ENCODE data around the gene PCDH18.
"Not testable (repeated sequence)": the region's sequence is repeated elsewhere in the genome, so short reads cannot be mapped to it uniquely, and the experiment has no call there.

PCDH18 gene

DNA sequence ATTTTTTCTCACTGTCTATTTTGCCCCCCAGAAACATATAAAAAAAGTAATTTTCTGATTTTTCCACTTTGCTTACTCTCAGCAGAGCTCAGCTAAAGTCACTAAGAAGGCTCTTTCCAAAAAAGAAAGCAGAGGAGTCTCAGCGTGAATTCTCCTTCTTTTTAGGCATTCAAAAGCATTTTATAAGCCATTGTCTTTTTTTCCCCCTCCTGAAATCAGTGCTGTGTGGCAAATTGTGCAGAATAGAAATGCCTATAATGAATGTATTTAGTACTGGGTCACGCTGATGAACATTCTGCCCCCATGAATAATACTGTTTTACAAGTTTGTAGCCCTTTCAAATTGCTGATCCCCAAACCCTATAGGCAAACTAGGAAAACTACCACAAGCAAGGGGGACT is 1.6 kb upstream of the PCDH18 start:
- peak overlapping the region in 2 of 7 experiments; percentile 44 to 47 for H3K4me3 ChIP-seq
- peak overlapping the region in 16 of 21 experiments; percentile 17 to 81 (median 76) for H3K27ac ChIP-seq

DNA sequence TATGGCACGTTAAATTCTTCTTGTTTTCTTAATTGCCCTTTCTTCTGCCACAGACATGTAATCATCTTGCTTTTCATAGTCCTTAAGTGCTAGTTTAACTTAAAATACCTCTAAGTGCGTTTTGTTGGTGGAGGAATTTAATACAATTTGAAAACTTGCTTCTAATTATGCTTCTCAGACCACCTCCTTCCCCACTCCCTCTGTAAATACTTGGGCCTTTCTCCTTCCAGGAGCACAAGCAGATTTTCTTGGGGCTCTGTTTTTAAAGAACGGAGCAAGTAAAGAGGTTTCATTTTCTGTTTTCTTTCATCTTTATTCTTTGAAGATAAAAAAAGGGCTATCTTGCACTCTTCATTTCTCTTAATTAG is 559 bp upstream of the PCDH18 start:
- H3K27ac ChIP-seq: peak overlapping the region in 19 of 21 experiments; percentile 22 to 81 (median 76)
- H3K4me3 ChIP-seq: peak overlapping the region; percentile 24 to 47 (median 36)

- Histone ChIP-seq H3K4me3 (peak overlapping the region; percentile 24 to 47 (median 36)), H3K27ac (peak overlapping the region in 18 of 21 experiments; percentile 31 to 81 (median 72))
These were observed 917 bp downstream of the PCDH18 start for GRCh38 chr4:137531168-137531985.

DNA sequence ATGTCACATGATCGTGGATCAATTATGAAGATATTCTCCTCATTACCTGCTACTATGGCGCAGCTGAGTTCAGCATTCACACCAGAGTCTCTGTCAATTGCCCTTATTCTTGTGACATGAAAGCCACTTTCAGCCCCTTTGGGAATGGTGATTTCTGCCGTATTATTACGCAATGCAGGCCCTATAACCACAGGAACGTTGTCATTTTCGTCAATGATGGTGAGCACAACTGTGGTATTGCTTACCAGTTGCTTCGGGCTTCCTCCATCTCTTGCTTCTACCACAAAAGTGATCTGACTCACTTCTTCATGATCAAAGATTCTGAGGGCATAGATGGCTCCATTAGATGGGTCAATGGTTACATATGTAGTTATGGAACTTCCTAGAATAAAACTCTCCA is 2.1 kb downstream of the PCDH18 start:
- H3K27ac ChIP-seq: peak overlapping the region in 15 of 21 experiments; percentile 3 to 81 (median 64)

DNA sequence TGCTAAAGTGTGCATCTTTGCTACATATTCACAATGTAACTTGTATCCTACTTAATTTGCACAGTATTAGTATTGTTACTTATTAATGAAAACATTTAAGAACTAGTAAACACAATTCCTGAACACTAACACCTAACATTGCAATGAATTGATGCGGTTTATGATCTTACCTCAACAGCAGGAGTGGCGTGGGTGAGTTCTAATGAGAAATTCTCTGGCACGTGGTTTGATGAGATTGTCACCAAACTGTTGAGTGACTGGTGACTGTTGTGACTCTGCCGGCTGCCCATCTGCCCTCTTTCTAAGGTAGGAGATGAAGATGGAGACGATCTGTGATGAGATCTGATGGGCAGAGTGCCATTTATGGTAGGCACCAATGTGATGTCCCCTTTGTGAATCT is 2.9 kb downstream of the PCDH18 start:
- H3K4me3 ChIP-seq: peak overlapping the region; percentile 18 to 47 (median 36)

More for the DNA sequence above, 2.1 kb downstream of the PCDH18 start:
- peak overlapping the region; percentile 18 to 47 (median 36) for H3K4me3 ChIP-seq

DNA sequence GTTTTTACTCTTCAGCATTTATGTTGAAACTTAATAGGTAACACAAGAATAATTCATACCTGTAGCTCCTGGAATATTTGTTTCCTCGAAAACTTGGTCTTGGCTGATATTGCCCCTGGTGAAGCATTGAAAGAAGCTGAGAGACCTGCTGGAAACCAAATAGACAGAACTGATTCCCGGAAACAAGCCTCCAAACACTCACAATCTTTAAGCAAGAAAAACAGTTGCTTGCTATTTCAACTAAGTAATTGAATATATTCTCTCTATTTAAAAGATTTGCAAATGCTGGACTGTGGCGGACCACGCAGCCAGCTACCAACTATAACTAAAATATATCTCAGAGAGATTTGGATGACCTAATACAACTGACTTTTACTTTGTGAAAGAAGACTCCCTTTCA is 3.6 kb downstream of the PCDH18 start:
- Histone ChIP-seq H3K4me3 (peak overlapping the region in 6 of 7 experiments; percentile 3 to 47 (median 40)), H3K27ac (peak overlapping the region in 3 of 21 experiments; percentile 33 to 64 (median 36))

More for the DNA sequence above, 2.9 kb downstream of the PCDH18 start:
- H3K27ac ChIP-seq: peak overlapping the region in 11 of 21 experiments; percentile 22 to 79 (median 37)

- H3K4me3 ChIP-seq: no peak overlapping the region
- H3K27ac ChIP-seq: peak overlapping the region in 1 of 21 experiments; percentile 5
These were observed 5.6 kb downstream of the PCDH18 start for GRCh38 chr4:137526681-137527080.

GRCh38 chr4:137524725-137525369 is 7.4 kb downstream of the PCDH18 start:
- Histone ChIP-seq H3K27ac (no peak overlapping the region), H3K4me3 (no peak overlapping the region)

DNA sequence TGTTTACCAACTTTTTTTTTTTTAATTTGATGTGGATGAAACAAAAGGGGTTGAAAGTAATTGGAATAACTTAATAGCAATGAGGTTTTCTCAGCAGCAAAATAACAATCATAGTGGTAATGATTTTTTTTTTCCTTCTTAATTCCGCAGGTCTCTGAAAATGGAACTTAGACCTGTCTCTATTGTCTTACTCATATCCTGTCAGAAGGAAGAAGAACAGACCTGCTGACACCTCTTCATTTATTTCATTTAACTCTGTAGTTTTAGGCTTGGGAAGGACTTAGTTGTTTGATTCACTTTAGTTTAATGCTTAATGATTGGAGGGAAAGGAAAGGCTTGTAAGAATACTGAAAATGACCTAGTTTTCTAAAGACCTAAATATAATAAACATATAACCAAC is 9.0 kb downstream of the PCDH18 start:
- H3K4me3 ChIP-seq: no peak overlapping the region
- H3K27ac ChIP-seq: no peak overlapping the region

DNA sequence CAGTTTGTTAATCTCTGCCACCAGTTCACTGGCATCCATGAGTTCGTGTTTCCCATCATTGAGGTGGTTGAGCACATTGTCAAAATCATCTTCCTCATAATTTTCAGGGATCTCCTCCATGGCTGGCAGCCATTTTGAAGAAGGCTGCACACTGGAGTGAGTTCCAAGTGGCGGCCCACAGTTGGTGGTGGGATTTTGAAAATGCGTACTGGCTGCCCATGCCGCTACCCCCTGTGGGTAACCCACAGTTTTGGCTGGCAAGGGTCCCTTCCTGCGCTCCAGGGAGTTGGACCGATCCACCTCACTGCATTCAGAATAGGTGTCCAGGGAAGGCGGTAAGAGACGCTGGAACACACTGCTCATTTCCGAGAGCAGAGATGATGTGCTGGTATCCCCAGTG is 11.2 kb downstream of the PCDH18 start:
- Histone ChIP-seq H3K27ac (no peak overlapping the region), H3K4me3 (no peak overlapping the region)

DNA sequence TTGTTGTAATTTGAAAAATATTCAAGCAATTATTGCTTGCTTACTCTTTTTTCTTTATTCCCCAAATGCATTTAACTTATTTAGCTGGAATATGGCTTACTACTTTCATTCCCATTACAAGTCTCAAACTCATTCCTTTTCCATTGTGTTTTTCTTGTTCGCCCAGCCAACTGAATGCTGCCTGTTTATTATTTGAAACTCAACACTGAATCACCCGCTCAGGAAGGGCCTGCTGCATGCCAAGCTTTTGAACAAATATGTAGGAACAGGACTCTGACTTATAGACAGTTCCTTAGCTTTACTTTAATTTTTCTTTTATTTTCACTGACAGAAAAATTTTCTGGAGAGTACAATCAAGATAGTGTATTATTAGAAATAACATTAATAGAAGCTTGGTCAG is 12.9 kb downstream of the PCDH18 start:
- Histone ChIP-seq H3K4me3 (no peak overlapping the region), H3K27ac (no peak overlapping the region)

GRCh38 chr4:137517323-137517722 is 15.0 kb downstream of the PCDH18 start:
- H3K4me3 ChIP-seq: not testable (repeated sequence)

DNA sequence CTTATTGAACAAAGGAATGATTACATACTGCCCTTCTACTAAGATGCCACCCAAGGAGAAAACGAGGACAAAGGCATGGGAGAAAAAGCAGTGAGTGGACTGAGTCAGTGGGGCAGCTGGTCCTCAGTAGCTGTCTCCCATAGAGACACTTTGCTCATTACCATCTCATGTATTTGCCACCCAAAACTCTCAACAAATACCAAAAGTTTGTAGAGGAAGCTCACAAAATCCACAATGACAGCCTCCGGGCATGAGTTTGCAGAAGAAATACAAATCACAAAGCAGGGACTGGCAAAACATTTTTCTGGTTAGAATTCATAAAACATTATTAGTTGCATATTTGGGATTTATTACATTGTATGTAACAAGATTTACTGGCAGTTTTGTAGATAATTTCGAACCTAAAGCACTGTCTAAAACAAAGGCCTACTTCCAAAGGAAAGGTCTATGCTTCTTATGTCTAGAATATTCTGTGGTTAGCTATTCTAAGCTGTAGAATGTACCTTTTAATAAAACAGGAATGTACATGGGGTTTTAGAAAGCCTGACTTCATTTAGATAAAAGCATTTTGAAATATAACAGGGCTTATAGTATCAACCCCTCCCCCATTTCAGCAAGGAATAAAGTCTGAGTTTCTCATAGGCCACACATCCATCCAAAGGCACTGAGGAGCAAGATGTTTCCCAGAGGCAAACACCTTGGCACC is 17.7 kb downstream of the PCDH18 start:
- Histone ChIP-seq H3K27ac (peak overlapping the region in 1 of 21 experiments; percentile 5), H3K4me3 (no peak overlapping the region)

More at GRCh38 chr4:137517323-137517722, 15.0 kb downstream of the PCDH18 start:
- H3K27ac ChIP-seq: not testable (repeated sequence)

GRCh38 chr4:137510557-137511265 is 21.6 kb downstream of the PCDH18 start:
- Histone ChIP-seq H3K27ac (peak overlapping the region in 2 of 21 experiments; percentile 7 to 19), H3K4me3 (no peak overlapping the region)

GRCh38 chr4:137509855-137510282 is 22.4 kb downstream of the PCDH18 start:
- Histone ChIP-seq H3K4me3 (no peak overlapping the region), H3K27ac (no peak overlapping the region)

- Histone ChIP-seq H3K4me3 (no peak overlapping the region), H3K27ac (no peak overlapping the region)
These were observed 29.8 kb downstream of the PCDH18 start for GRCh38 chr4:137502339-137503129.

DNA sequence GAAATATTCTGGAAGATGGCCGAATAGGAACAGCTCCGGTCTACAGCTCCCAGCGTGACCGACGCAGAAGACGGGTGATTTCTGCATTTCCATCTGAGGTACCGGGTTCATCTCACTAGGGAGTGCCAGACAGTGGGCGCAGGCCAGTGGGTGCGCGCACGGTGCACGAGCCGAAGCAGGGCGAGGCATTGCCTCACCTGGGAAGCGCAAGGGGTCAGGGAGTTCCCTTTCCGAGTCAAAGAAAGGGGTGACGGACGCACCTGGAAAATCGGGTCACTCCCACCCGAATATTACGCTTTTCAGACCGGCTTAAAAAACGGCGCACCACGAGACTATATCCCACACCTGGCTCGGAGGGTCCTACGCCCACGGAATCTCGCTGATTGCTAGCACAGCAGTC is 36.0 kb downstream of the PCDH18 start:
- not testable (repeated sequence) for H3K4me3 ChIP-seq, H3K27ac ChIP-seq

- no peak overlapping the region for H3K4me3 ChIP-seq
- H3K27ac ChIP-seq: no peak overlapping the region
These were observed 36.7 kb downstream of the PCDH18 start for GRCh38 chr4:137495578-137495977.

Data from skin epidermis (tissue), 12 donors.